ENCODE measurements around the gene SH3BGRL3. TPM values are rescaled to one million over a fixed set of nuclear protein-coding genes. Genes with fewer than 3 reads are reported as not detected.
A peak's percentile ranks its signal among the peaks of the same experiment; 100 is the strongest.

Gene SH3BGRL3
- total RNA-seq, 1 donor from 2014 or later: 285 TPM

GRCh38 chr1:26314501-26314900, 34.6 kb downstream of the SH3BGRL3 start:
- ChIA-PET POLR2A (interaction anchor here (0.6 to 14.1 kb wide), 7 partner anchors 8 to 172 kb away, joined by 3 to 1638 read pairs (median 8); partner anchors contain the start of genes SH3BGRL3 and UBXN11), CTCF (interaction anchor here (0.6 to 11.7 kb wide), 4 partner anchors 15 to 260 kb away, joined by 3 to 372 read pairs (median 122); partner anchors contain the start of gene SH3BGRL3)
- no peak for ATAC-seq (ENCODE audit: low read depth)
- peaks cover 16% of the 10 kb centered on the region for H3K36me3 Mint-ChIP-seq (ENCODE audit: low read depth)
- TF ChIP-seq CTCF (IDR thresholded peaks at IDR 0.05): no peak
- H3K9me3 Mint-ChIP-seq: no peaks in the 10 kb centered on the region
- H3K27me3 Mint-ChIP-seq: no peaks in the 10 kb centered on the region
- peaks cover 71% of the 10 kb centered on the region for H3K4me1 Mint-ChIP-seq
- intact Hi-C loops (cut with micrococcal nuclease): no loop called here
- DNase-seq: no peak
- peak overlapping the region; percentile 98 for H3K27ac Mint-ChIP-seq
- peak overlapping the region; percentile 24 for H3K4me3 Mint-ChIP-seq

GRCh38 chr1:26315874-26316850, 36.3 kb downstream of the SH3BGRL3 start:
- H3K27ac Mint-ChIP-seq: peak overlapping the region; percentile 98
- no peaks in the 10 kb centered on the region for H3K9me3 Mint-ChIP-seq
- no peak for DNase-seq
- H3K4me1 Mint-ChIP-seq: peaks cover 88% of the 10 kb centered on the region
- no peak for TF ChIP-seq CTCF (IDR thresholded peaks at IDR 0.05)
- intact Hi-C loops (cut with micrococcal nuclease): loop anchor here (1.0 kb wide), 2 partner anchors 10 to 27 kb away; partner anchors contain the start of gene UBXN11
- ChIA-PET POLR2A (interaction anchor here (0.6 to 14.1 kb wide), 11 partner anchors 8 to 1571 kb away, joined by 3 to 1638 read pairs (median 5); partner anchors contain the start of genes SH3BGRL3 and UBXN11), CTCF (interaction anchor here (1.8 to 11.7 kb wide), 3 partner anchors 17 to 38 kb away, joined by 5 to 372 read pairs (median 240); partner anchors contain the start of gene SH3BGRL3)
- H3K36me3 Mint-ChIP-seq (ENCODE audit: low read depth): peaks cover 25% of the 10 kb centered on the region
- peak; percentile 18 for ATAC-seq (ENCODE audit: low read depth)
- peak overlapping the region; percentile 96 for H3K4me3 Mint-ChIP-seq
- H3K27me3 Mint-ChIP-seq: no peaks in the 10 kb centered on the region

GRCh38 chr1:26317146-26317545, 37.3 kb downstream of the SH3BGRL3 start:
- TF ChIP-seq CTCF (IDR thresholded peaks at IDR 0.05): no peak
- Mint-ChIP-seq H3K9me3 (no peaks in the 10 kb centered on the region), H3K4me1 (peaks cover 91% of the 10 kb centered on the region), H3K36me3 (ENCODE audit: low read depth) (peaks cover 31% of the 10 kb centered on the region), H3K27me3 (no peaks in the 10 kb centered on the region), H3K4me3 (peak overlapping the region; percentile 96), H3K27ac (peak overlapping the region; percentile 98)
- ATAC-seq (ENCODE audit: low read depth): no peak
- DNase-seq: no peak
- intact Hi-C loops (cut with micrococcal nuclease): loop anchor here (1.0 kb wide), 1 partner anchor 83 kb away; the partner anchor contains the start of gene CEP85
- ChIA-PET CTCF (interaction anchor here (1.8 to 11.7 kb wide), 4 partner anchors 29 to 148 kb away, joined by 5 to 372 read pairs (median 127); partner anchors contain the start of genes CEP85, SH3BGRL3 and ZNF593), POLR2A (interaction anchor here (0.7 to 14.1 kb wide), 9 partner anchors 9 to 1904 kb away, joined by 3 to 1638 read pairs (median 6); partner anchors contain the start of genes CEP85, HMGN2, SH3BGRL3 and STPG1)

GRCh38 chr1:26317612-26318337, 37.9 kb downstream of the SH3BGRL3 start, which contains the start of gene CD52:
TSS of gene CD52 (plus strand) at chr1:26317958. CDS start at chr1:26318018, 60 bp downstream.
- ChIA-PET POLR2A (interaction anchor here (0.6 to 14.1 kb wide), 12 partner anchors 10 to 1904 kb away, joined by 3 to 1638 read pairs (median 5); partner anchors contain the start of genes CEP85, HMGN2, SH3BGRL3 and STPG1), CTCF (interaction anchor here (1.2 to 11.7 kb wide), 6 partner anchors 10 to 148 kb away, joined by 3 to 372 read pairs (median 10); partner anchors contain the start of genes CEP85, SH3BGRL3 and ZNF593)
- peak; percentile 64 for ATAC-seq (ENCODE audit: low read depth)
- no peaks in the 10 kb centered on the region for H3K27me3 Mint-ChIP-seq
- peaks cover 96% of the 10 kb centered on the region for H3K4me1 Mint-ChIP-seq
- no peak for TF ChIP-seq CTCF (IDR thresholded peaks at IDR 0.05)
- no peaks in the 10 kb centered on the region for H3K9me3 Mint-ChIP-seq
- intact Hi-C loops (cut with micrococcal nuclease): loop anchor here (1.0 kb wide), 1 partner anchor 83 kb away; the partner anchor contains the start of gene CEP85
- peaks cover 35% of the 10 kb centered on the region for H3K36me3 Mint-ChIP-seq (ENCODE audit: low read depth)
- peak within 1 kb of the TSS; percentile 96 for H3K4me3 Mint-ChIP-seq
- peak; percentile 36 for DNase-seq
- peak within 1 kb of the TSS; percentile 98 for H3K27ac Mint-ChIP-seq
